ENCODE data around the gene POLE. TPM values are rescaled to one million over a fixed set of nuclear protein-coding genes. Genes with fewer than 3 reads are reported as not detected.

POLE gene
- total and polyA plus RNA-seq, 4 donors = 33.4 to 69.9 (median 39.8) TPM

DNA sequence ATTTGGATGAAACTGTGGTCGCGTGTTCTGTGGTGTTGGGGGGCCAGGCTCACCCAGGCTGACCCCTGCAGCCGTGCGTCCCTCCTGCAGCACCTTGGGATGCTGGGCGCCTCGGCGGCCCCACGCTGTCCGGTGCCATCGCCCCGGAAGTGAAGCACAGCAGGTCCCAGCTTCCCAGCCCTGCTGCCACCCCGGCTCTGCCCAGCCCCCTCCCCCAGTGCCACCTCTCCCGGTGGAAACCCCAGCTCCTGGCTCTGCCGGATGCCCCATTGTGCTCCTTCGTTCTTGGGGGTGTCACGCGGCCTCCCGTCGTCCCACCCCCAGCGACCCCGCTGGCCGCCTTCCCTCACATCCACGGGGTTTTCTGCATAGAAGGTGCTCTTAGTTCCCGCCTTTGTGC is 102.0 kb downstream of the POLE start:
- H3K27me3 ChIP-seq (ENCODE audit: control insufficient read depth, insufficient read depth, low read length) = peaks cover 25% of the 10 kb centered on the region
- 79% methylated on average over 21 of the region's 24 CpGs for WGBS (ENCODE audit: insufficient coverage)
- H3K36me3 ChIP-seq (ENCODE audit: control insufficient read depth, insufficient read depth, low read length) = peaks cover 43% of the 10 kb centered on the region
- no peak for DNase-seq (ENCODE audit: low read depth in 4 of 6, low spot score in 6 of 6)
- no peak overlapping the region for H3K27ac ChIP-seq (ENCODE audit: low read depth, low read length)
- peaks cover 10% of the 10 kb centered on the region for H3K4me1 ChIP-seq (ENCODE audit: control insufficient read depth, insufficient read depth, low read length)
- H3K4me3 ChIP-seq (ENCODE audit: low read depth, low read length) = no peak overlapping the region
- H3K9me3 ChIP-seq (ENCODE audit: control insufficient read depth, insufficient read depth, low read length) = no peaks in the 10 kb centered on the region

DNA sequence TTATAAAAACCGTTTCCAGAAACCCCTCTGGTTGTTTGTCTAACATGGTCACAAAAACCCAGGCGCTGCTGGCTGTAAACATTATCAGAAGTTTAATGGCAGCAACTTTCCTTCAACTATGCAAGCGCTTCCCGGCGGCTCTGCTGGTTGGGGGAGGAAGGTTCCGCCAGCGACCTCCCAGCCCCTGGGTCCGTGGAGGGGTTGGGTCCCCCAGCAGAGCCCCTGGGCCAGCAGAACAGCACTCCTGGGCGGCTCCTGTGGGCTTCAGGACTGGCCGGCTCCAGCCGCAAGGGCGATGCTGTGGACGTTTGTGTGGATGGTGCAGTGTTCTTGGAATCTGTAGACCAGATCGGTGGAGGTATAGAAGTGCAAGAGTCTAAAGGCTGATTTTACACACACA is 102.7 kb downstream of the POLE start:
- Histone ChIP-seq H3K36me3 (ENCODE audit: control insufficient read depth, insufficient read depth, low read length) (peaks cover 47% of the 10 kb centered on the region), H3K9me3 (ENCODE audit: control insufficient read depth, insufficient read depth, low read length) (no peaks in the 10 kb centered on the region), H3K27ac (ENCODE audit: low read depth, low read length) (no peak overlapping the region), H3K4me1 (ENCODE audit: control insufficient read depth, insufficient read depth, low read length) (peaks cover 10% of the 10 kb centered on the region), H3K4me3 (ENCODE audit: low read depth, low read length) (no peak overlapping the region), H3K27me3 (ENCODE audit: control insufficient read depth, insufficient read depth, low read length) (peaks cover 25% of the 10 kb centered on the region)
- DNase-seq (ENCODE audit: low read depth in 4 of 6, low spot score in 6 of 6) = no peak
- 62% methylated on average over 5 of the region's 14 CpGs for WGBS (ENCODE audit: insufficient coverage)

DNA sequence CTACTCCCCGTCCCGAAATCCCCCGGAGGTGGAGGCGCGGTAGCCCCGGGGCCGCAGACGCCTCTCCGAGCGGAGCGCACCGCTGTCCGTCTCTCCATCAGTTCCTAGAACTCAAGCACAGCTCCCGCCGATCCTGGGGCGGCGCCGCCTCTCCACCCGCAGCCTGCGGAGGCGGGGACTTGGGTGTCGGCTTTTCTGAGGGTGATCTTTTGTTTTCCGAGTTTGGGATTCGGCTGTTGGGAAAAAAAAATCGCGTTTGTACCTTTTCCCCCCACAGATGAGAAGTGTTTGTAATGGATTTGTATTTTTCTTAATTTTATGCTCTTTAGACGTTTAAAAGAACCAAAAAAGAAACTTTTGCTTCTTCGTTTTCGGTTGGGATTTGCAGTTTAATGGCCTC is 103.4 kb downstream of the POLE start:
- Histone ChIP-seq H3K36me3 (ENCODE audit: control insufficient read depth, insufficient read depth, low read length) (peaks cover 50% of the 10 kb centered on the region), H3K27ac (ENCODE audit: low read depth, low read length) (no peak overlapping the region), H3K27me3 (ENCODE audit: control insufficient read depth, insufficient read depth, low read length) (peaks cover 25% of the 10 kb centered on the region), H3K4me1 (ENCODE audit: control insufficient read depth, insufficient read depth, low read length) (peaks cover 10% of the 10 kb centered on the region), H3K9me3 (ENCODE audit: control insufficient read depth, insufficient read depth, low read length) (no peaks in the 10 kb centered on the region), H3K4me3 (ENCODE audit: low read depth, low read length) (no peak overlapping the region)
- DNase-seq (ENCODE audit: low read depth in 4 of 6, low spot score in 6 of 6) = peak in 1 of 6 donors; percentile 64
- 46% methylated on average over 15 of the region's 29 CpGs for WGBS (ENCODE audit: insufficient coverage)

DNA sequence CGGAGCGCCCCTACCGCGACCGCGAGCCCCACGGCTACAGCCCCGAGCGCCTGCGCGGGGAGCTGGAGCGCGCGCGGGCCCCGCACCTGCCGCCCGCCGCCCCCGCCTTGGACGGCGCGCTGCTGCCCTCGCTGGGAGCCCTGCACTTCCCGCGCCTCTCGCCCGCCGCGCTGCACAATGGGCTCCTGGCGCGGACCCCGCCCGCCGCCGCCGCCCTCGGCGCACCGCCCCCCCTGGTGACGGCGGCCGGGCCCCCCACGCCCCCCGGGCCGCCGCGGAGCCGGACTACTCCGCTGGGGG is 103.8 kb downstream of the POLE start:
- peaks cover 25% of the 10 kb centered on the region for H3K27me3 ChIP-seq (ENCODE audit: control insufficient read depth, insufficient read depth, low read length)
- peak in 1 of 6 donors; percentile 48 for DNase-seq (ENCODE audit: low read depth in 4 of 6, low spot score in 6 of 6)
- no peak overlapping the region for H3K27ac ChIP-seq (ENCODE audit: low read depth, low read length)
- 14% methylated on average over 50 of the region's 50 CpGs for WGBS (ENCODE audit: insufficient coverage)
- H3K4me3 ChIP-seq (ENCODE audit: low read depth, low read length) = no peak overlapping the region
- H3K4me1 ChIP-seq (ENCODE audit: control insufficient read depth, insufficient read depth, low read length) = peaks cover 10% of the 10 kb centered on the region
- no peaks in the 10 kb centered on the region for H3K9me3 ChIP-seq (ENCODE audit: control insufficient read depth, insufficient read depth, low read length)
- H3K36me3 ChIP-seq (ENCODE audit: control insufficient read depth, insufficient read depth, low read length) = peaks cover 54% of the 10 kb centered on the region

DNA sequence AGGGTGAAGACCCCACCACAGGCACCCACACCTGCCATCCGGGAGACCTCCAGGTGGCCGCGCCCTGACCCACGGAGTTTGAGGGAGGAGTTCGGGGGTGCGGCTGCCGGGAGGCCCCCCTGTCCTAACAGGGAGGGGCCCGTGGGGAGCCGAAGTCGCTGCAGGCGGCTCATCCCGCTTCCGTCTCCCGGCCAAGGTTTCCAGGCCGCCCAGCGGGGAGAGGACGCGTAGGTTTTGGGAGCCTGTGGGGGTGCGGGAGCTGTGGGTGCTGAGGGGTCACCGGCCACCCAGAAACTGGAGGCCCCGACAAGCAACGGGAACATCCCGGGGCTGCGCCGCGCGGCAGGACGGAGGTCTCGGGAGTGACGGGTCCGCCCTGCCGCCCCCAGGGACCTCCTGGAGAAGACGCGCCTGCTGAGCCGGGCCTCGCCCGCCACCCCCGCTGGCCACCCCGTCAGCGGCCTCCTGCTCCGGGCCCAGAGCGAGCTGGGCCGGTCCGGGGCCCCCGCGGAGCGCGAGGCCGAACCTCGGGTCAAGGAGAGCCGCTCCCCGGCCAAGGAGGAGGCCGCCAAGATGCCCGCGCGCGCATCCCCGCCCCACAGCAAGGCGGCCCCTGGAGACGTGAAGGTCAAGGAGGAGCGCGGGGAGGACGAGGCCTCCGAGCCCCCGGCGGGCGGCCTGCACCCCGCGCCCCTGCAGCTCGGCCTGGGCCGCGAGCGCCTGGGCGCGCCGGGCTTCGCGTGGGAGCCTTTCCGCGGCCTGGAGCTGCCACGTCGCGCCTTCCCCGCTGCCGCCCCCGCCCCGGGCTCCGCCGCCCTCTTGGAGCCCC is 104.3 kb downstream of the POLE start:
- H3K36me3 ChIP-seq (ENCODE audit: control insufficient read depth, insufficient read depth, low read length) = peaks cover 59% of the 10 kb centered on the region

DNA sequence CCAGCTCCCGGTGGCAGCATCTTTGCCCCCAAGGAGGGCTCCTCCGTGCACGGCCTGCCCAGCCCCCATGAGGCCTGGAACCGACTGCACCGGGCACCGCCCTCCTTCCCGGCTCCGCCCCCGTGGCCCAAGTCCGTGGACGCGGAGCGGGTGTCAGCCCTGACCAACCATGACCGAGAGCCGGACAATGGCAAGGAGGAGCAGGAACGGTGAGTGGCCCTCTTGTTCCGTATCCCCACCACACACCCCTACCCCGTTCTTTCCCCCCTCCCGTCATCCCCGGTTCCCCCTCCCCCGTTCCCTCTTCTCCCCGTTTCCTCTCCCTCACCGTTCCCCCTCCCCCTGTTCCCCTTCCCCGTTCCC is 105.1 kb downstream of the POLE start:
- Histone ChIP-seq H3K36me3 (ENCODE audit: control insufficient read depth, insufficient read depth, low read length) (peaks cover 66% of the 10 kb centered on the region), H3K27ac (ENCODE audit: low read depth, low read length) (no peak overlapping the region), H3K27me3 (ENCODE audit: control insufficient read depth, insufficient read depth, low read length) (peaks cover 25% of the 10 kb centered on the region), H3K9me3 (ENCODE audit: control insufficient read depth, insufficient read depth, low read length) (no peaks in the 10 kb centered on the region), H3K4me1 (ENCODE audit: control insufficient read depth, insufficient read depth, low read length) (peaks cover 10% of the 10 kb centered on the region), H3K4me3 (ENCODE audit: low read depth, low read length) (no peak overlapping the region)
- DNase-seq (ENCODE audit: low read depth in 4 of 6, low spot score in 6 of 6) = peak in 1 of 6 donors; percentile 30
- whole genome bisulfite sequencing (ENCODE audit: insufficient coverage) = 36% methylated on average over 16 of the region's 24 CpGs

More for the DNA sequence above, 104.3 kb downstream of the POLE start:
- Histone ChIP-seq H3K27ac (ENCODE audit: low read depth, low read length) (no peak overlapping the region), H3K27me3 (ENCODE audit: control insufficient read depth, insufficient read depth, low read length) (peaks cover 25% of the 10 kb centered on the region), H3K4me1 (ENCODE audit: control insufficient read depth, insufficient read depth, low read length) (peaks cover 10% of the 10 kb centered on the region), H3K4me3 (ENCODE audit: low read depth, low read length) (peak overlapping the region; percentile 16), H3K9me3 (ENCODE audit: control insufficient read depth, insufficient read depth, low read length) (no peaks in the 10 kb centered on the region)
- WGBS (ENCODE audit: insufficient coverage) = 27% methylated on average over 82 of the region's 89 CpGs
- DNase-seq (ENCODE audit: low read depth in 4 of 6, low spot score in 6 of 6) = no peak

DNA sequence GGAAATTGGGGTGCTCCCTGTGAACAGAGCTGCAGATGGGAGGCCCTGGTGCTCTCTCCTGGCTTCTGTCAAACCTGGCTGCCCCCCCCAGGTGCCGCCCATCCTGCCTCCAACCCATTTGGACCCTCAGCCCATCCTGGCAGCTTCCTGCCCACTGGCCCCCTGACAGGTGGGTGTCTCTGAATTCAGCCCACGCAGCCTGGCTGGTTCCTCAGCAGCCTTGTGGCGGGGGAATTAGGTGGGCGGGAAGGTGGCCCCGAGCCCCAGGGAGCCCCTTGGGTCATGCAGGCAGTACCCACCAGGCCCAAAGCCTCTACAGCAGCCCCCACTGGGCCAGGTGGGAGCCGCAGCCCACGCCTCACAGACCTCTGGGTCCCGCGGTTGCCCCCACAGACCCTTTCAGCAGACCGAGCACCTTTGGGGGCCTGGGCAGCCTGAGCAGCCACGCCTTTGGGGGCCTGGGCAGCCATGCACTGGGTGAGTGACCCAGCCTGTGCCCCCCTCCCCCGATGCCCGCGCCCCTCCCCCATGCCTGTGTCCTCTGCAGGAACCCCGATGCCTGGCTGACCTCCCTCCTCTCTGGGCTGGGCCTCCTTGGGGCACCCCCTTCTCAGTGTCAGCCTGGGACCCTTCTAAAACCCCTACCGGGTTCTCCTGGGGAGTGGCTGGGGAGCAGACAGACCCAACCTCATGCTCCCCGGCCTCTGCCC is 105.6 kb downstream of the POLE start:
- Histone ChIP-seq H3K4me3 (ENCODE audit: low read depth, low read length) (no peak overlapping the region), H3K4me1 (ENCODE audit: control insufficient read depth, insufficient read depth, low read length) (peaks cover 10% of the 10 kb centered on the region), H3K27ac (ENCODE audit: low read depth, low read length) (no peak overlapping the region), H3K36me3 (ENCODE audit: control insufficient read depth, insufficient read depth, low read length) (peaks cover 72% of the 10 kb centered on the region), H3K9me3 (ENCODE audit: control insufficient read depth, insufficient read depth, low read length) (no peaks in the 10 kb centered on the region), H3K27me3 (ENCODE audit: control insufficient read depth, insufficient read depth, low read length) (peaks cover 25% of the 10 kb centered on the region)
- WGBS (ENCODE audit: insufficient coverage) = 68% methylated on average over 17 of the region's 17 CpGs
- no peak for DNase-seq (ENCODE audit: low read depth in 4 of 6, low spot score in 6 of 6)

DNA sequence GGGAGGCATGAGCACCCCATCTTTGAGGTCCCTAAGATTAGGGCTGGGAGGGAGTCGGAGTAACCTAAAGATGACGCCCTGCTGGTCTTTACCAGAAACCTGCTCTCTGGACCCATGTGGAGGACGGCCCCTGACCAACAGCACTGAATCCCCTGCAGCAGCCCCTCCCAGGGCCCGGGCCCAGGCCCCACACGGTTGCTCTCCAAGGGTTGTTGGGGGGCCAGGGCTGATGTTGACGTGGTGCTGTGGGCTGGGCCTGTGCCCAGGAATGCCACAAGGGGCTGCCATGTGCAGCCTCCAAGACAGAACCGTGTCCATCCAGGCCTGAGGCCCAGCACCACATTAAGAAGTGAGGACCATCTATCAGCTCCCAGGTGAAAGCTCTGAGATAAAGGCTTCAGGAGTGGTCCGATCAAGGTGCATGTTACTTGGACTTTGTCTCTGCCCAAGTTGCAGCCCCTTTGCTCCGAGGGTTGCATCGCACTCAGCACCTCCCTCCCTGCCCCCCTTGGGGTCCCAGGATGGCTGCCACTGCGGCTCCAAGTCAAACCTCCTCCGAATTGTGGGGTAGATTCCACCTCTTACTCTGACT is 106.3 kb downstream of the POLE start:
- WGBS (ENCODE audit: insufficient coverage) = 88% methylated on average over 10 of the region's 12 CpGs
- H3K36me3 ChIP-seq (ENCODE audit: control insufficient read depth, insufficient read depth, low read length) = peaks cover 79% of the 10 kb centered on the region
- H3K27me3 ChIP-seq (ENCODE audit: control insufficient read depth, insufficient read depth, low read length) = peaks cover 25% of the 10 kb centered on the region
- H3K4me1 ChIP-seq (ENCODE audit: control insufficient read depth, insufficient read depth, low read length) = peaks cover 10% of the 10 kb centered on the region
- H3K9me3 ChIP-seq (ENCODE audit: control insufficient read depth, insufficient read depth, low read length) = no peaks in the 10 kb centered on the region
- no peak overlapping the region for H3K27ac ChIP-seq (ENCODE audit: low read depth, low read length)
- no peak overlapping the region for H3K4me3 ChIP-seq (ENCODE audit: low read depth, low read length)
- DNase-seq (ENCODE audit: low read depth in 4 of 6, low spot score in 6 of 6) = no peak

DNA sequence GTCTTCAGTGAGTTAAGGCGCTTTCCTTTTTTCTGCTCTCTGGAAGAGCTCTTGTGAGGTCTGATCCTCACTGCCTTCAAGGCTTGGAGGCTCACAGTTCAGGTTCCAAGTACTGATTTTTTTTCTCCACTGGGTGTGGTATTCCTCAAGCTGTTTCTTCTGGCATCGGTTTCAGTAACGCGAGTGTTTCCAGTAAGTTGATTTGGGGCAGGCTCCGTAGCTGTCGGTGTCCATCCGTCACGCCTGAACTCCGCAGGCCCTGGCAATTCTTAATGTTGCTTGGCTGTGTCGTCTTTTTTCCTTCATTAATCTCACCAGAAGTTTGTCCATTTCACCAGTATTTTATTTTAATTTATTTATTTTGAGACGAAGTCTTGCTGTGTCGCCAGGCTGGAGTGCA is 107.4 kb downstream of the POLE start:
- H3K4me1 ChIP-seq (ENCODE audit: control insufficient read depth, insufficient read depth, low read length) = peaks cover 10% of the 10 kb centered on the region
- WGBS (ENCODE audit: insufficient coverage) = 92% methylated on average over 2 of the region's 12 CpGs
- H3K9me3 ChIP-seq (ENCODE audit: control insufficient read depth, insufficient read depth, low read length) = no peaks in the 10 kb centered on the region
- H3K36me3 ChIP-seq (ENCODE audit: control insufficient read depth, insufficient read depth, low read length) = peaks cover 80% of the 10 kb centered on the region
- DNase-seq (ENCODE audit: low read depth in 4 of 6, low spot score in 6 of 6) = peak in 1 of 6 donors; percentile 78
- H3K27me3 ChIP-seq (ENCODE audit: control insufficient read depth, insufficient read depth, low read length) = peaks cover 25% of the 10 kb centered on the region
- no peak overlapping the region for H3K4me3 ChIP-seq (ENCODE audit: low read depth, low read length)
- H3K27ac ChIP-seq (ENCODE audit: low read depth, low read length) = peak overlapping the region; percentile 40
